Occipital lobe (tissue), 2 donors: ENCODE results near the gene EFHC1. TPM values are rescaled to one million over a fixed set of nuclear protein-coding genes. Genes with fewer than 3 reads are reported as not detected.
A peak's percentile ranks its signal among the peaks of the same experiment; 100 is the strongest.
"Not testable (repeated sequence)": the region's sequence is repeated elsewhere in the genome, so short reads cannot be mapped to it uniquely, and the experiment has no call there.

ENCODE experiments used
- DNase-seq: peaks from one replicate; lab custom pipeline; 2025; lab: John Stamatoyannopoulos, UW
- total RNA-seq: library from RNA; depleted of rRNA; stranded (reverse); fragments of >200 nt; gene quantifications from one replicate; pipeline ENCODE4 v1.2.3, GENCODE V29; 2014

EFHC1 gene, protein sequence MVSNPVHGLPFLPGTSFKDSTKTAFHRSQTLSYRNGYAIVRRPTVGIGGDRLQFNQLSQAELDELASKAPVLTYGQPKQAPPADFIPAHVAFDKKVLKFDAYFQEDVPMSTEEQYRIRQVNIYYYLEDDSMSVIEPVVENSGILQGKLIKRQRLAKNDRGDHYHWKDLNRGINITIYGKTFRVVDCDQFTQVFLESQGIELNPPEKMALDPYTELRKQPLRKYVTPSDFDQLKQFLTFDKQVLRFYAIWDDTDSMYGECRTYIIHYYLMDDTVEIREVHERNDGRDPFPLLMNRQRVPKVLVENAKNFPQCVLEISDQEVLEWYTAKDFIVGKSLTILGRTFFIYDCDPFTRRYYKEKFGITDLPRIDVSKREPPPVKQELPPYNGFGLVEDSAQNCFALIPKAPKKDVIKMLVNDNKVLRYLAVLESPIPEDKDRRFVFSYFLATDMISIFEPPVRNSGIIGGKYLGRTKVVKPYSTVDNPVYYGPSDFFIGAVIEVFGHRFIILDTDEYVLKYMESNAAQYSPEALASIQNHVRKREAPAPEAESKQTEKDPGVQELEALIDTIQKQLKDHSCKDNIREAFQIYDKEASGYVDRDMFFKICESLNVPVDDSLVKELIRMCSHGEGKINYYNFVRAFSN
- total RNA-seq: 37.0 TPM

DNA sequence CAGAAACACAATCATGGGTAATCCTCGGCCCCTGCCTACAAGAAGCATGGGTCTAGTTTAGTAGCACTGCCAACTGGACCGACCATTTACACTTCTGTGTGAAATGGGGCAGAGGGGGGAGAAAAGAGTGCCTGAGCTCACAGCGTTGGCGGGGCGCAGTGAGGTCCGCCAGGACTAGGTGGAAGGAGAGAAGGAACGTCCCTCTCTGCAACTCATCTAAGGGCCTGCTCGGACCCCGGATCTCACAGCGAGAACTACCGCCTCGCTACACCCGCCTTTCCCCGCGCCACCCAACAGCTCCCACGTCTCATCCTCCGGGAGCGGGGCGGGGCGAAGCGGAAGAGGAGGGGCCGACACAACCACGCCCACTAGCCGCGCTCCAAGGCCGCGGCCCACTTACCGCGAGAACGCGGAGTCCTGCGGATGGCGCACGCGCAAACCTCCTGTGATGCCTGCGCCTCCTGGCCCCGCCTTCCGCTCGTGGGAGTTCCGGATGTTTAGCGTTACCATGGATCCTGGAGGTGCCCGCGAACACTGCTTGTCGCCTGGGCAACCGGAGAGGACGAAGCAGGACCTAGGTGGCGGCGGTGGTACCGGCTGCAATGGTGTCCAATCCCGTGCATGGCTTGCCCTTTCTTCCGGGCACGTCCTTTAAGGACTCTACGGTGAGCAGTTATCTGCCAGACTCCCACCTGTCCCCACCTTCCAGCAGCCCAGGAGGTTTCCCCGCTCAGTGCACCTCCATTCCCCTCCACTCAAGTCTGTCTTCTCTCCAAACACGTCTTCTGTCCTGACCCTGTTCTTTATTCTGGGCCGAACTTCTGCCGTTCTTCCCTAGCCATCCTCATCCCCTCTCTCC is at the start of gene EFHC1:
EFHC1 (plus strand) TSS at position 534 of the 859 bp plus-strand sequence; CDS start at position 603, 69 bp downstream.
- peak; percentile 97 for DNase-seq

DNA sequence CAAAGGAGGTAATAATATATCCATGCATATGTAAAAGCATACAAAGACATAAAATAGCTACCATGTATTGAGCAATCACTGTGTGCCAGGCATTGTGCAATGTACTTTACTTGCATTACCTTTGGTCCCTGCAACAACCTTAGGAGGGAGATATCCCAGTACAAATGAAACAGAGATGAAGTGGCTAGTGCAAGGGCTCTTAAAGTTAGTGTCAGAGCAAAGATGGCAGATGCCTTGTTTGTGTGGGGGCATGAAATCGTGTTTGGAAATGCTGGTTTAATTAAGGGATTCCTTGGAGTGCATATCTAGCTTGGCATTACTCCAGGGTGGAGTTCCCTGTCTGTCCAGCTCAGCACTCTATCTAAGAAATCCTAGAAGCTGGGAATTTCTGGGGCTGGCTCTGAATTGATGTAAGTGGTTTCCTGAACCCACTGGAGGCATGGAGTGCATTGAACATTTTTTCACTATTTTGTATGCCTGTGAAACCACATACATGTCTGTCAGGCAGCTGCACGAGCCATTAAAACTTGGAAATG is 48.4 kb upstream of the EFHC1 start:
- no peak for DNase-seq

DNA sequence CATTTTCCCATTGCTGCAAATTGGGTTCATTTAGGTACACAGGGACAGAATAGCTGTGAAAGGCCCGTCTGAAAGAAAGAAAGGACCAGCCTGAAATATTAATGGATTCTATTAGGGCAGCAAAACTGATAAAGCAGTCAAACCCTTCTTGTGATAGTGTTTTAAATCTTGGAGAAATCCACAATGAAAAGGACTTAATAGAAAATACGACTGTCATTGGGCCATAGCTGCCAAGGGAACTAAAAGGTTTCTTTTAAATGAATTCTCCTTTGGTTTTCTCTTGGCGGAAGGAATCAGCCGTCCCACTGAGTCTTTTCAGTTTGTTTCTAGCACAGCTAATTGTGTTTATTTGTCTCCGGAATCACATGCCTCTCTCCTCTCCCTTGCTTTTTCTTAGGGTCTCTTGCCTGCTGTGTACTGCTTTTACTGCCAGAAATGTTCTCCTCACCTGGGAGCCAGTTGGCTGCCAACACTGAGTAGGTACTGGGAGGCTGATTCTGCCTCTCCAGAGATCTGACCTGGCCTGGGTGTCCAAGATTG is 46.9 kb upstream of the EFHC1 start:
- no peak for DNase-seq

DNA sequence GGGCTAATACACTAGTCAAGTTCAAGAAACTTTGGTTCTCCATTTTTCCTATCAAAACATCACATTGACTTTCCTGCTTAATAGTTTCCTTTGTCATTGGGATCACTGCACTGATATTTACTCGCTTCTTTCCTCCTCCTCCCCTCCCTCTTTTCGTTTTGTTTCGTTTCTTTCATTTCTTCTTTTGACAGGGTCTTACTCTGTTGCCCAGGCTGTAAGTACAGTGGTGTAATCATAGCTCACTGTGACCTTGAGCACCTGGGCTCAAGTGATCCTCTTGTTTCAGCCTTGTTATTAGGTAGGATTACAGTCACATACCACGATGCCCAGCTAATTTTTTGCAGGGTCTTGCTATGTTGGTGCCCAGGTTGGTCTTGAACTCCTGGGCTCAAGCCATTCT is 45.9 kb upstream of the EFHC1 start:
- no peak for DNase-seq

DNA sequence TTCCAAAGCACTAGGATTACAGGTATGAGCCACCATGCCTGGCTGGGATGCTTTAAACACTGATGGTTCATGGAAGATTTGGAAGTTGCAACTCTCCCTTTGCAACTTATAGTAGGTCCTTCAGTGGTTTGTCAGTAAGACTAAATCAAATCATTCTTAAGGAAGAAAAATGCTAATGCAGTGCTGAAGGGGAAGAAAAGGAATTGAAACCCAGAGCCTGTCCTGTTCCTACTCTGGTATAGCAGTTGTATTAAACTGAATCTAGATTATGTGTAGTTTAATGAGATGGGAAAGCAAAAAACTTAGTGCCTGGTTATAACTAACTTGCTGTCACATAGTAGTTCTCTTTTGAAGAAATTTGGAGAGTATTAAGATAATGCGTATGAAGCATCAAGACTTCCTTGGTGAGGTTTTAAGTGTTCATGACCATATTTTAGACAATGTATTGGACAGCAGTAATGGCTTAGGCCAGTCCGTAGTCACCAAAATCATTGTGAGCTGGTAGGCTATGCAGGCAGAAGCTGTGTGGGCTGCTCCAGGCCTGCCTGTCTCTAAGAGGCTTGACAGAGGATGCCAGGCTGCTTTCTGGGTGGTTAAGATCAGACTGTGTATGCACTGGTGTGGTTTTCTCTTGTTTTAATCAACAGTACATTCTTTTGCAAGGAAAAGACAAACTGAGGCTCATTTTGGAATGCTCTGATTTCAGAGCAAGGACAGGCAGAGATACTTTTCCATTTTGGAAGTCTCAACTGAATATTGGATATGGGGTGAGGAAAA is 44.2 kb upstream of the EFHC1 start:
- no peak for DNase-seq

DNA sequence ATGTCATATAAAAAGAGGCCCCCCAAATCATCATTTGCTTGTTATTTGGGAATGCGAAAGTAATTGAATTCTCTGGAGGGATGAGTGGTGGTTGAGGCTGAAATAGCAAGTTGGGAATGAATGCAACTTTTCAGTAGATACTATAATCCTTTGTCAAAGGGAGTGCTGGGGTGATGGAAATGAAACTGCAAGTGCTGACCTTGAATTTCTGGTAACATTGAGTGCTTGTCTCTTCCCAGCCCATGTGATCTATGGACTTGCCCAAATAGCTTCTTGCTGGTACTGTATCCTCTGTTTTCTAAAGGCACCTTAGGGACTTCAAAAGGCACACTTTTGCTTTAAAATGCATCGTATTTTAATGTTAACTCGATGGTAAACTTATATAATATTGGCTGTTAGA is 43.4 kb upstream of the EFHC1 start:
- DNase-seq: peak; percentile 12

DNA sequence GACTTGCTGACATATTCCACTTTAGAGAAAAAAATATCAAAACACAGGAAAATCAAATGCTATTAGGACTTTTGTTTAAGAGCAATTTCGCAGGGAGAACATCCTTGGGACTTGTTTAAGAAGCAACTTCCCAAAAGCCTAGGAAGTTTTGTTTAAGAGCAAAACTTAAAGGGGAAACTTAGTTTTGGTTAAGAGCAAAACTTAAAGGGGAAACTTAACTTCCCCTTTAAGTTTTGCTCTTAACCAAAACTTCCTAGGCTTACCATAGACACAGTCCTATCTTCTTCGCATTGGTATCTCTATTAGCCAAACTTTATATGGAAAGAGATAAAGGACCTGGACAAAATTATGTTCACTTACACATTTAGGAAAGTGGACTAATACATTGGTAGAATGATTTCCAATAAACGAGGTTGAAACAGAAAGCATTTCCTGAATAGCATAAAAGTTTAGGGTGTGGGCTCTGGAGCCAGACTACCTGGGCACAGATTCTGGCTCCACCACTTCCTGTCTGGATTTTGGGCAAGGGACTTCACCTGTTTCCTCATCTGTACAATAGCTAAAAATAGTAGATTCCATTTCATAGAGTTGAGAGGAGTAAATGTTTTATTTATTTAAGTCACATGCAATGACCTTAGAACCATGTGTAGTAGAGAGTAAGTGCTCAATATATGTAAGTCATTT is 42.5 kb upstream of the EFHC1 start:
- DNase-seq: no peak

DNA sequence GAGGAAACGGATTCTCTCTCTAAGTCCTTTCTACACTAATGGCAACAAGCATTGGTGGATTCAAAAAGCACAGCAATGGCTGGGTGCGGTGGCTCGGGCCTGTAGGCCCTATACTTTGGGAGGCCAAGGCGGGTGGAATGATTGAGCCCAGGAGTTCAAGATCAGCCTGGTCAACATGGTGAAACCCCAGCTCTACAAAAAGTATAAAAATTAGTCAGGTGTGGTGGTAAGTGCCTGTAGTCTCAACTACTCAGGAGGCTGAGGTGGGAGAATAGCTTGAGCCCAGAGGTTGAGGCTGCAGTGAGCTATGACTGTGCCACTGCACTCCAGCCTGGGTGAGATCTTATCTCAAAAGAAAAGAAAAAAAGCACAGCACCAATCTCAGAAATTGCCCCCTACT is 38.9 kb upstream of the EFHC1 start:
- no peak for DNase-seq

DNA sequence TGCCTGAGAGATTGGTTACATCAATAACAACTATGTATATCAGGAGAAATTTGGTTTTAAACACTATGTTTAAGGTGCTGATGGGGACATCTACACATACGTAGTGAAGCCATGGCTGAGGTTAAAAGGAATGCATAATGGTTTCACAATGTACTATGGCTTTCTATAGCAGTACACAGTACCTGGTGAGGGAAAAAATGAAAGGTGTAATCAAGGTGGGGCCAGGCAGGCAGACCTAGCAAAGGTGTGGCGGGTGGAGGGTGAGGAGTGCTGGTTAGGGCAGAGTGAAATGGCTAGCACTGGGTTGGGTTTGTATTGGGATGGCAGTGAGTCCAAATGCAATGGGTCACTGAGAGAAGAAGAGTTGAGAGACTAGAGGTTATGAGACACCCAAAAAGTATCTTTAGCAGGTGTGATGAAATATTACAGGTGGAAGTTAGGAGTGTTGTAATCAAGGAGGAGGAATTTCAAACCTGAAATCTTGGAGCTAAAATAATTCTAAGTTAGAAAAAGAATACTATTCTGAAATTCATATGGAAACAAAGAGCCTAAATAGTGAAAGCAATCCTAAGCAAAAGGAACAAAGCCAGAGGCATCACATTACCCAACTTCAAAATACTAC is 35.9 kb upstream of the EFHC1 start:
- DNase-seq: no peak

DNA sequence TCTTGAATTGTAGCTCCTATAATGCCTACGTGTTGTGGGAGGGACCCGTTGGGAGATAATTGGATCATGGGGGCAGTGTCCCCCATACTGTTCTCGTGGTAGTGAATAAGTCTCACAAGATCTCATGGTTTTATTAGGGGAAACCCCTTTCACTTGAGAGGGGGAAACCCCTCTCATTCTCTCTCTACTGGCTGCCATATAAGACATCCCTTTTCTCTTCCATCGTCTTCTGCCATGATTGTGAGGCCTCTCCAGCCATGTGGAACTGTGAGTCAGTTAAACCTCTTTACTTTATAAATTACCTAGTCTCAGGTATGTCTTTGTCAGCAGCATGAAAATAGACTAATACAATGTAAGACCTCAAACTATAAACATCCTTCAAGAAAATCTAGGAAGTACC is 35.1 kb upstream of the EFHC1 start:
- no peak for DNase-seq

DNA sequence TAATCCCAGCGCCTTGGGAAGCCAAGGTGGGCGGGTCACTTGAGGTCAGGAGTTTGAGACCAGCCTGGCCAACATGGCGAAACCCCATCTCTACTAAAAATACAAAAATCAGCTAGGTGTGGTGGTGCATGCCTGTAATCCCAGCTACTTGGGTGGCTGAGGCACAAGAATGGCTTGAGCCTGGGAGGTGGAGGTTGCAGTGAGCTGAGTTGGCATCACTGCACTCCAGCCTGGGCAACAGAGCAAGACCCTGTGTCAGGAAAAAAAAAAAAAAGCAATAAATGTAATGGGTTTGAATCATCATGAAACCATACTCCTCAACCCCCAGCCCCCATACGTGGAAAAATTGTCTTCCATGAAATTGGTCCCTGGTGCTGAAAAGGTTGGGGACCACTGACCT is 32.0 kb upstream of the EFHC1 start:
- DNase-seq: not testable (repeated sequence)

DNA sequence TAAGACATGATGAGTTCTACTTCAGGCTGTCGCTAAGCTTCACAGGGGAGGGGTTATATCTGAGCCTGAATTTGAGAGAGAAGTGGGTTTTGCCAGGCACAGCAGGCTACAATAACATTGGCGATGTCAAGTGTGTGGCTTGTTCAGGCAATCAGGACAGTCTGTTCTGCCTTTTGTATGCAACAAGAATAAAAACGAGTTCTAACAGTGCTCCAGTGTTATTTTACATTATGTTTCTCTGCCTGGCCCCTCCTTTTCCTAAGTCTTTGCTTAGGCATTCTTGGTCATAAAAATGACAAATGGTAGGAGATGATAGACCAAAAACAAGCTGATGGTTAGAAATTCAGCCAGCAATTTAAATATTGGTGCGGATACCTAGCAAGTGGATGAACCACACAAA is 31.4 kb upstream of the EFHC1 start:
- peak; percentile 9 for DNase-seq

DNA sequence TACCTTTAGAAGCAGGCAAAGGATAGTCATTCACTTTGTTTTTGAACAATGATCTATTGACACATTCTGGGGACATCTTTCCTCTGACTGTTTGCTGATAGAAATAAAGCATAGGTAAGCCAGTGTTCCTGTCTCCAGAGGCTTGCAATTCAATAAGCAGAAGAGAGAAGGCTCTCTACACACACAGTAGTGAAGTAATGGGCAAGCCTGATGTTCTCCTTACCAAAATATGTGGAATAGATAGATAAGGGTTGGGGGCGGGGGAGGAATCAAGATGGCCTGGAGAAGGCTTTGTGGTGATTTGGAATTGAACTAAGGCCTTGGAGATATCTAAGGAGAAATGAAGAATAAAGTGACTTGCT is 30.9 kb upstream of the EFHC1 start:
- no peak for DNase-seq

DNA sequence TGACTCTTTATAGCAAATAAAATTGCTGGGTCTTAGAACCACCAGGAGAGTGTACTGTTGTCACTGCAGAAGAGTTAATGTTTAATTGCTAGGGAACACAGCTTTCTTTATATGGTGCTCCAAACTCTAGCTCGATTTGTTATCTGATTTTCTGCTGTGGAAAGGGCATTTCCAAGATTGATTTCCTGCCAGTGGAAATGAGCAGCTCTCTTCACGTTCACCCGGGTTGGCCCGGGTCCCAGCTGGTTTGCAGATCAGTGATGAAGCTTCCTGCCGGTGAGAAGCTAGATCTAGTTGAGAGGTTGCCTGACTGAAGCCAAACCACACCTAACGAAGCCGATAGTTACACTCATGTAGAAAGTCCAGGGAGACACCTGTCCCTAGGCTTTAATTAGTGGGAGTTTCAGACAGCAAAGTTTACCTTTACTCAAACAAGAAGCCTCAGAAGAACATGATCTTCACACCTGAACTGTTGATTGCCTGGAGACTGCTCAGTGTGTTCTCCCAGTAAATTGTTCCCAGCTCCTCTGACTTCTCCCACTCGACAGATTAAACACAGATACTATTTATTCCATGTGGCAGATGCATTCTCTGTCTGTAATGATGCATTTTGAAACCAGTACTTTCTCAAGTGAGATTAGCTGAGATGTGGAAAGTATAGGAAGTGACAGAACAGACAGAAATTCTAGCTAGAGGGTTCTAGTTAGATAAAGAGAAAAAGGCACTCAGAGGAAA is 30.3 kb upstream of the EFHC1 start:
- DNase-seq: no peak

DNA sequence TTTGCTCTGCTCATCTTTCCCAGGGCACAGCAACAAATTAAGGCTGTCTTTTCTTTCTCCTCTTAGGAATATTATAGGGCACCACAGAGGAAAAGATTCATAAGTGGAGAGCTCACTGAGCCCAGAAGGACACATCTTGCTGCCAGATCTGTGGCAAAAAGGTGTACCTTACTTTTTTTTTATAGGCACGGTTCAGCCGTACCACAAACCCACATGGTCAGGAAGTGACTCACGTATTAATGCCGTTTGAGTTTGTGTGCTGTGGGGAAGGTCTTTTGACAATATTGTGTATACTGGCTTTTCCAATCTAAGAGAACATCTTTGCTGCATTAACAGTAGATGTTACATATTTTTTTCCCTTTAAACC is 29.8 kb upstream of the EFHC1 start:
- DNase-seq: no peak

DNA sequence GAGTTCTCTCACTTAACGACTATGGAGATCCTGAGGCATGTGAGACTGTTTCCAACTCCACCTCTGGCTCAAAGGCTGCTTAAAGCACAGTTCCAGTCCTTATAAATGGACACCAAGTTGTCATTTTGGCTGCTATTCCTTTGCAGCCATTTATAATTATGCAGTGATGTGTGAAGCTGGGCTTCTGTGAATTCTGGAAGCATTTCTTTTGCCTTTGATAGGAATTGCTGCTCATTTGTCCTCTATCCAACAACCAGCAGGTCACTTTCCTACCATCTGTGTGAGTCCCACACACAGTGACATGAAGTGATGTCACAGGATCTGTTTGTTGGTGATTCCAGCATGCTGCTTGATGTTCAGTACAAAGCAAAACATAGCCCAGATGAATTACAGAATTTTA is 28.5 kb upstream of the EFHC1 start:
- no peak for DNase-seq

DNA sequence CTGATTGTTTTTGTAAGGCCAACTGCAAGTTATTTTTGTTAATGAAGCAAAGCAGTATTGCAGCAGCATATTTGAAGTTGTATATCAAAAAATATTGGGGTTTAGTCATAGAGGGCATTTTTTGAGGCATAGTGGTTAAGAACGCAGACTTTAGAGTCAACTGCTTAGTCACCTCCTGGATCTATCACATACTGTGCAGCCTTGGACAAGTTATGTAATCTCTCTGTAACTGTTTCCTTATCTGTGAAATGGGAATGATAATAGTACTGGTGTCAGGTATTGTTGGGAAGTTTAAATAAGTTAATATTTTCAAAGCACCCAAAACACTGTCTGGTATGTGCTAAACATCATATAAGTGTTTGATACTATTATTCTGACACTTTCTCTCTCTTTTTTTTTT is 27.2 kb upstream of the EFHC1 start:
- DNase-seq: no peak

DNA sequence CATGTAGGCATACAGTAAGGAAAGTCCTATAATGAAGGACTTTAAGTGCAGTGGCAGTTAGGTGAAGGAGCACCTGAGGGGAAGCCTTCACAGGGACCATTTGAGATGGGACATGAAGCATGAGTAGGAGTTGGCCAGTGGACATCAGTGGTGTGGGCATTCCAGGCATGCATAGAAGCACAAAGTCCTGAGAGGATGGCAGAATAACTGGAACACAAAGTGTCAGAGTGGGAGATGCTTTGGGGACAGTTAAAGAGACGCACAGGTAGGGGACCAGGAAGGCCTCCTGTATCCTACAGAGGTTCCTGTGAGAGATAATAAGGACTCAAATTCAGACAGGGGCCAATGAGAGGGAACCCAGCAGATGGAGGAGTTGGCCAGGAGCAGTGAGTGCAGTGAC is 26.4 kb upstream of the EFHC1 start:
- DNase-seq: no peak

DNA sequence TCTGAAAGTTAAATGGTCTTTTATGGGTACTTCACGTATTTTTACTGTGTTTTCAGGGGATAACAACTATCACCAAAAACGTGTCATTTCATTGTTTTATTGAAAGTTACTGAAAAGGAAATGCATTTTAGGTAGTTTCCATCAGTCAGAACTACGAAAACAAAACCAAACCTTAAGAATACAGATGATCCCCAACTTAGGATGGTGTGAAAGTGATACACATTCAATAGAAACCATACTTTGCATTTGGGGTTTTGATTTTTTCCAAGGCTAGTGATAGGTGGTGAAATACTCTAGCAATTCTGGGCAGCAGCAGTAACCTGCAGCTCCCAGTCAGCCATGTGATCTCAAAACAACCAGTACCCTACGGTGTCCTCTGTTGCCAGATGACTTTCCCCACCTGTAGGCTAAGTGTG is 25.9 kb upstream of the EFHC1 start:
- DNase-seq: no peak
